ENCODE measurements around the gene PPP1R9B. TPM values are rescaled to one million over a fixed set of nuclear protein-coding genes. Genes with fewer than 3 reads are reported as not detected.

PPP1R9B gene
- total and polyA plus RNA-seq, 2 experiments from 2014 or later = 5.1 to 26.2 TPM

DNA sequence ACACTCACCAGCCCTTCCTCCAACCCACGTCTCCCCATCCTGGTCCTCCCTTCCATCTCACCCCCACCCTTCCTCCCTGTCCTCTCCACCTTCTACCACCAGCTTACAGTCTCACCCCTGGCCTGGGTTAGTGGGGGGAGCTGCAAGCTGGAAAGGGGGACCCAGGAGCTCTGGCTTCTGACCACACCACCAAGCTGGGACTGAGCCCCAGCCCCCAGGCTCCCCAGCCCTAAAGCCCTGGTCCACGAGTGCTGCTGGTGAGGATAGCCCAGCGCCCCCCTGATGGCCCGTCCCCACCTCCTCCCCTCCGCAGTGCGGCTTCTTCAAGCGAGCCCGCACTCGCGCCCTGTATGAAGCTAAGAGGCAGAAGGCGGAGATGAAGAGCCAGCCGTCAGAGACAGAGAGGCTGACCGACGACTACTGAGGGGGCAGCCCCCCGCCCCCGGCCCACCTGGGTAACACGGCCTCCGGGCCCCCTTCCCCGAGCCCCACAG is 62.5 kb downstream of the PPP1R9B start:
- Histone ChIP-seq H3K4me2 (no peak overlapping the region), H3K79me2 (no peaks in the 10 kb centered on the region), H2AFZ (no peak overlapping the region), H3K9me2 (replicated peaks; ENCODE audit: insufficient read depth) (no peaks in the 10 kb centered on the region), H4K20me1 (ENCODE audit: insufficient read depth, poor library complexity, severe bottlenecking) (no peaks in the 10 kb centered on the region), H3K4me1 (ENCODE audit: insufficient read depth) (no peaks in the 10 kb centered on the region), H3K27me3 (no peaks in the 10 kb centered on the region), H3K36me3 (replicated peaks; ENCODE audit: insufficient read depth, low read depth) (no peaks in the 10 kb centered on the region), H3K4me3 (no peak overlapping the region), H3K9me3 (ENCODE audit: low read depth) (no peaks in the 10 kb centered on the region), H3K27ac (no peak overlapping the region)
- TF ChIP-seq EZH2phosphoT487 (IDR thresholded peaks at IDR 0.05; ENCODE audit: low read depth, severe bottlenecking, unreplicated experiment) (no peak), EZH2 (IDR thresholded peaks at IDR 0.05; ENCODE audit: borderline replicate concordance) (no peak)
- TF ChIP-seq, protein P1, sequence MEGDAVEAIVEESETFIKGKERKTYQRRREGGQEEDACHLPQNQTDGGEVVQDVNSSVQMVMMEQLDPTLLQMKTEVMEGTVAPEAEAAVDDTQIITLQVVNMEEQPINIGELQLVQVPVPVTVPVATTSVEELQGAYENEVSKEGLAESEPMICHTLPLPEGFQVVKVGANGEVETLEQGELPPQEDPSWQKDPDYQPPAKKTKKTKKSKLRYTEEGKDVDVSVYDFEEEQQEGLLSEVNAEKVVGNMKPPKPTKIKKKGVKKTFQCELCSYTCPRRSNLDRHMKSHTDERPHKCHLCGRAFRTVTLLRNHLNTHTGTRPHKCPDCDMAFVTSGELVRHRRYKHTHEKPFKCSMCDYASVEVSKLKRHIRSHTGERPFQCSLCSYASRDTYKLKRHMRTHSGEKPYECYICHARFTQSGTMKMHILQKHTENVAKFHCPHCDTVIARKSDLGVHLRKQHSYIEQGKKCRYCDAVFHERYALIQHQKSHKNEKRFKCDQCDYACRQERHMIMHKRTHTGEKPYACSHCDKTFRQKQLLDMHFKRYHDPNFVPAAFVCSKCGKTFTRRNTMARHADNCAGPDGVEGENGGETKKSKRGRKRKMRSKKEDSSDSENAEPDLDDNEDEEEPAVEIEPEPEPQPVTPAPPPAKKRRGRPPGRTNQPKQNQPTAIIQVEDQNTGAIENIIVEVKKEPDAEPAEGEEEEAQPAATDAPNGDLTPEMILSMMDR (IDR thresholded peaks at IDR 0.05; ENCODE audit: poor library complexity) = no peak
- 83% methylated on average over 6 of the region's 19 CpGs for WGBS (ENCODE audit: low lambda C conversion rate, missing lambda C conversion rate)
- no peak for DNase-seq (ENCODE audit: low spot score)

DNA sequence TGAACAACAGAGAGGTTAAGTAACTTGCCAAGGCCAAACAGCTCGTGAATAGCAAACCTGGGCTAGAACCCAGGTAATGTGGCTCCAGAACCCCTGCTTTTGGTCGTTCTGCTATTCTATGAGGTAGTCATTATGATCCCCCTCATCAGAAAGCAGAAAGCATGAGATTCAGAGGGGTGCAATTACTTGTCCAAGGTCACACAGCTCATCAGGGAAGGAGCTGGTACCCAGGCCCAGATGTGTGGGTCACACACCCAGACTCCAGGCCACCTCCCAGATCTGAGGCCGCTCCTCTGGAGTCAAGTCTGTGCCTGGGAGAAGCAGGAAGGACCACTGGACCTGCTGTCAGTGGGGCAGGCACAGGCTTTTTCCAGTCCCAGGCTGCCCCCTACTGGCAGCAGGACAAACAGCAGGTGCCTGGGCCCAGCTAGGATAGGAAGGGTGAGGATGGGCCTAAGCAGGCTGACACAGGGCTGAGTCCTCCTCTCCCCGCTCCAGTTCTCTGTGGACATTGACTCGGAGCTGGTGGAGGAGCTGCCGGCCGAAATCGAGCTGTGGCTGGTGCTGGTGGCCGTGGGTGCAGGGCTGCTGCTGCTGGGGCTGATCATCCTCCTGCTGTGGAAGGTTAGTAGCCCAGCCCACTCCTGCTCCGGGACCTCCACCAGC is 63.1 kb downstream of the PPP1R9B start:
- no peak overlapping the region for H3K4me3 ChIP-seq
- no peaks in the 10 kb centered on the region for H3K36me3 ChIP-seq (replicated peaks; ENCODE audit: insufficient read depth, low read depth)
- DNase-seq (ENCODE audit: low spot score) = peak; percentile 80
- WGBS (ENCODE audit: low lambda C conversion rate, missing lambda C conversion rate) = 51% methylated on average over 10 of the region's 10 CpGs
- H3K79me2 ChIP-seq = no peaks in the 10 kb centered on the region
- no peak overlapping the region for H2AFZ ChIP-seq
- no peaks in the 10 kb centered on the region for H3K27me3 ChIP-seq
- H3K9me3 ChIP-seq (ENCODE audit: low read depth) = no peaks in the 10 kb centered on the region
- H4K20me1 ChIP-seq (ENCODE audit: insufficient read depth, poor library complexity, severe bottlenecking) = no peaks in the 10 kb centered on the region
- H3K27ac ChIP-seq = no peak overlapping the region
- no peak overlapping the region for H3K4me2 ChIP-seq
- no peaks in the 10 kb centered on the region for H3K4me1 ChIP-seq (ENCODE audit: insufficient read depth)
- no peaks in the 10 kb centered on the region for H3K9me2 ChIP-seq (replicated peaks; ENCODE audit: insufficient read depth)
- TF ChIP-seq EZH2phosphoT487 (IDR thresholded peaks at IDR 0.05; ENCODE audit: low read depth, severe bottlenecking, unreplicated experiment) = no peak
- TF ChIP-seq EZH2 (IDR thresholded peaks at IDR 0.05; ENCODE audit: borderline replicate concordance) = no peak
- TF ChIP-seq, protein P1 (IDR thresholded peaks at IDR 0.05; ENCODE audit: poor library complexity) = peak; percentile 93

Other genes starting within 250 kb of the PPP1R9B start
- 0.17 and 0.32 TPM in 2 replicates for gene DLX4, start 181.5 kb downstream of the PPP1R9B start, total RNA-seq
- gene DLX4, start 181.5 kb downstream of the PPP1R9B start, polyA plus RNA-seq = 1.4 and 3.7 TPM in 2 replicates
- 0.37 and 0.88 TPM in 2 replicates for gene DLX3, start 155.5 kb downstream of the PPP1R9B start, total RNA-seq
- gene DLX3, start 155.5 kb downstream of the PPP1R9B start, polyA plus RNA-seq = 0.55 and 1.1 TPM in 2 replicates
- 26.3 and 28.5 TPM in 2 replicates for gene ITGA3, start 94.6 kb downstream of the PPP1R9B start, total RNA-seq
- 32.8 and 43.4 TPM in 2 replicates for gene ITGA3, start 94.6 kb downstream of the PPP1R9B start, polyA plus RNA-seq
- gene PDK2, start 55.3 kb downstream of the PPP1R9B start, total RNA-seq = 35.5 and 42.7 TPM in 2 replicates
- gene PDK2, start 55.3 kb downstream of the PPP1R9B start, polyA plus RNA-seq = 55.8 and 56.9 TPM in 2 replicates
- 2.4 and 3.1 TPM in 2 replicates for gene SAMD14, start 20.5 kb downstream of the PPP1R9B start, total RNA-seq
- gene SAMD14, start 20.5 kb downstream of the PPP1R9B start, polyA plus RNA-seq = 3.1 and 4.2 TPM in 2 replicates
- 0.37 TPM in 1 of 2 replicates, not detected in the other for gene SGCA, start 15.3 kb upstream of the PPP1R9B start, total RNA-seq
- 0.83 and 2.2 TPM in 2 replicates for gene SGCA, start 15.3 kb upstream of the PPP1R9B start, polyA plus RNA-seq
- 351 and 1,063 TPM in 2 replicates for gene COL1A1, start 51.0 kb upstream of the PPP1R9B start, total RNA-seq
- gene COL1A1, start 51.0 kb upstream of the PPP1R9B start, polyA plus RNA-seq = 5,822 and 6,071 TPM in 2 replicates
- gene TMEM92, start 123.8 kb upstream of the PPP1R9B start, total RNA-seq = 6.9 and 11.3 TPM in 2 replicates
- gene TMEM92, start 123.8 kb upstream of the PPP1R9B start, polyA plus RNA-seq = 21.7 and 24.0 TPM in 2 replicates
- 26.8 and 27.4 TPM in 2 replicates for gene XYLT2, start 195.4 kb upstream of the PPP1R9B start, total RNA-seq
- 18.3 and 19.9 TPM in 2 replicates for gene XYLT2, start 195.4 kb upstream of the PPP1R9B start, polyA plus RNA-seq
- gene MRPL27, start 222.5 kb upstream of the PPP1R9B start, total RNA-seq = 83.0 and 98.5 TPM in 2 replicates
- 139 TPM in 2 replicates for gene MRPL27, start 222.5 kb upstream of the PPP1R9B start, polyA plus RNA-seq
- 1.9 and 2.1 TPM in 2 replicates for gene EME1, start 222.6 kb upstream of the PPP1R9B start, total RNA-seq
- 5.1 and 7.2 TPM in 2 replicates for gene EME1, start 222.6 kb upstream of the PPP1R9B start, polyA plus RNA-seq
- gene LRRC59, start 246.8 kb upstream of the PPP1R9B start, total RNA-seq = 97.9 and 121 TPM in 2 replicates
- 82.3 and 105 TPM in 2 replicates for gene LRRC59, start 246.8 kb upstream of the PPP1R9B start, polyA plus RNA-seq

Measured in hepatocyte (in vitro differentiated cells).